Middle frontal gyrus (tissue), 1 donor: ENCODE measurements around the gene NACC1.
A peak's percentile ranks its signal among the peaks of the same experiment; 100 is the strongest.

Experiments used
- DNase-seq: peaks from one replicate; pipeline ENCODE4 v3.0.0-alpha.2; 2015; ENCODE audit warnings: low spot score; ENCODE audit errors: extremely low spot score

The NACC1 gene

DNA sequence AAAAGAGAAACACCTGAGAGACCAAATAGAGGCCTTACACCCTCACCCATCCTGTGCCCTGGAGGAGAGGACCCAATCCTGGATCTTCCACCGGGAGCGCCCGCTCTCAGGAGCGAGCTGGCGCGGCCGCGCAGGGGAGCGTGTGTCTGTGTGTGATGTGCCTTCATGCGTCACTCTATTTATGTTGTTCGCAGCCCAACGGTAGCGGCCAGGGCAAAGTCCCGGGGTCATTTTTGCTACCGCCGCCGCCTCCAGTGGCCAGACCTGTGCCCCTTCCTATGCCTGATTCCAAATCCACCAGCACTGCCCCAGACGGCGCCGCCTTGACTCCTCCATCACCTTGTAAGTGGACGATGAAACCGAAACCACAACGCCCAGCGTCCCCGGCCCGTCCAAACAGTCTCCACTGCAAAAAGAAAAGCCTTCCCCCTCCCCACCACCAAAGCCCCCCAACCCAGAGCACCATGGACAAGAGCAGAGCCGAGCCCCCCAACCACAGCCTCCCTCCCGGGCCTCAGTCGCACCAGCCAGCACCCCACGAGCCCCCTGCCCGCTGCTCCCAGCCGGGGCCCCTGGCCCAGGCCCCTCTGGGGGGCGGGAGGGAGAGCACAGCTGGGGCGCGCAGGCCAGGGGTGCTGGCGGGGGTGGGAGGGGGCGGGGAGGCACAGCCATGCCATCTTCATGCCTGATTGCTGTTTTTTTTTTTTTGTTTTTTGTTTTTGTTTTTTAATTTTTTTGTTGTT lies 30.1 kb upstream of the NACC1 start:
- no peak for DNase-seq

DNA sequence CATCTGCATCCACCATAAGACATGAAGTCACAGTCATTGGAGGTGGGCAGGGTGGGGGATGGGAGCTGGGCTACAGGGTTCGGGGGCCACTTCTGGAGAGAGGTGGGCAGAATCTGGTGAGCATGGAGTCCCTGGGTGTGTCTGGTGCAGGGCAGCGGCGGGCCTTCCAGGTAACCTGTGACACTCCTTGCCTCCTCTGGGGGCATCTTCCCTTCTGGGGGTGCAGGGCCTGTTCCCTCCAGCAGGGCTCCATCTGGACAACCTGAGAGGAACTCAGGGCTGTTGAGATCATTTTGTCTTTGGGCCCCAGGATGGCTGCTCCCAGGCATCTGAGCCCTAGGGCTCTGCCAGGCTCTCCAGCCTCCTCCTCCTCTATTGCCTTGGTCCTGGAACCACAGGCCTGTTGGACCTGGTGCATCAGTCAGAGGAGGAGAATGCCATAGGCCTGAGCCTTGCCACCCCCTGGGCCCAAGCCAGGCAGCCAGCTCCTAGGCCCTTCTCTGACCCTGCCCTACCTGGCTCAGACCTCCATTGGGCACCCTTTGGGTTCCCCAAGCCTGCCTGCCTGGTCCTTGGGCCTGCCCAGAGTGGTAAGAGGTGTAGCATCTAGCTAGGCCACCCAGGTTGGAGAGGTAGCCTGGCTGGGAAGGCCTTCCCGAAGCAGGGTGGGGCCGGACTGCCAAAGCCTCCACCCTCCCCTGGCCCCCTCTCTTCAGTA lies 28.8 kb upstream of the NACC1 start:
- no peak for DNase-seq

DNA sequence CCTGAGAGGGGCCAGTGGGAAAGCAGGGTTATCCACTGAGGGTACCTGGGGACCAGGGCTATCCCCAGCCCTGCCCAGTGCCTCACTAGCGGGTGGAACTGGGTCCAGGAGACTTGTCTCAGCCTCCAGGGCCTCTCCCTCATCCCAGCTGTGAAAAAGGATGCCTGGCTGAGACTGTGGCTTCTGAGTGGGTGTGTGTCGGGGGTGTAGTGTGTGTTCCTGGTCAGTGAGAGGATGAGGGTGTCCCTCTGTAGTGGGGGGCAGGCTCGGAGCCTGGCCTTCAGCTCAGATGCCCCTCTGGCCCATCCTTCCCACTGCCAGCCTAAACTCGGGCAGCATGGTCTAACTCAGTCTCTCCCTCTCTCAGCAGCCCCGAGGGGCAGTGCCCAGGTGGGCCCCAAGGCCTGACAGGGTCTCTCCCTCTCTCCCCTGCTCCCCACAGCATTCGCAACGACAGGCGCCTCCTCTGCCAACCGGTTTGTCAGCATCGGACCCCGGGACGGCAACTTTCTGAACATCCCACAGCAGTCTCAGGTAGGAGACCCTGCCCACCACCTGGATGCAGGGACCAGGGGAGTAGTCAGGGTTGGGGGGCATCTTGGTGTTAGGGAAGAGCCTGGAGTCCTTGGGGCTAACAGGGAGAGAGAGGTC lies 28.1 kb upstream of the NACC1 start:
- no peak for DNase-seq

DNA sequence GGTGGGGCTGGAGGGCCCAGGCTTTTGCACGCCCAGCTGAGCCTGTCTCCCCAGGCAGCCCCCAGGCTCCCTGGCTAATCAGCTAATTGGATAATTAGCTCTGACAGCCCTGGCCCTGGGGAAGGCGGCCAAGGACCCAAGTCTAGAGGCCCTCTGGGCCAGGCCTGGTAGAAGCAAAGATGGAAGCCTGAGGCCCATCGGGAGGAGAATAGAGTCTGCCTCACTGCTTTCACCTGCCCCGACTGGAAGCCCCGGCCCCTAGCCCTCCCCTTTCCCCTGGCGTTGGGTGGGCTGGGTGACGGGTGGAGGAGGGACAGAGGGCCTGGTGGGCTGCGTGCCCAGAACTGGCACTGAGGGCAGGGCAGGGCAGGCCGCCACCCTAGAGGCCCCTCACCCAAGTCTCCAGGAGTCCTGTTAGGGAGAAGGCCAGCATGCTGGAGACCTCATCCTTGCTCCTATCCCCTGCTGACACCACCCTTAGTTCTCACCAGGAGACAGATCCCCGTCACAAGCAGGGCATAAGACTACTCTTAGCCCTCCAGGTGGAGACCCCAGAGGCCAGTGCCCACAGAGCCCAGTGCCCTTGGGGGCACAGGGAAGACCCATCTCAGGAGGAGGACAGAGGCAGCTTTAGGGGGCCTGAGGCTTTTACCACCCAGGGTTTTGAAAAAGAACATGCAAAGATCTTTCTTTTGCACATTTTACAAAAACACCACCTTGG lies 27.4 kb upstream of the NACC1 start:
- no peak for DNase-seq

GRCh38 chr19:13091400-13092157 lies 26.5 kb upstream of the NACC1 start:
- no peak for DNase-seq

GRCh38 chr19:13092158-13092543 lies 25.9 kb upstream of the NACC1 start:
- DNase-seq, result no peak

DNA sequence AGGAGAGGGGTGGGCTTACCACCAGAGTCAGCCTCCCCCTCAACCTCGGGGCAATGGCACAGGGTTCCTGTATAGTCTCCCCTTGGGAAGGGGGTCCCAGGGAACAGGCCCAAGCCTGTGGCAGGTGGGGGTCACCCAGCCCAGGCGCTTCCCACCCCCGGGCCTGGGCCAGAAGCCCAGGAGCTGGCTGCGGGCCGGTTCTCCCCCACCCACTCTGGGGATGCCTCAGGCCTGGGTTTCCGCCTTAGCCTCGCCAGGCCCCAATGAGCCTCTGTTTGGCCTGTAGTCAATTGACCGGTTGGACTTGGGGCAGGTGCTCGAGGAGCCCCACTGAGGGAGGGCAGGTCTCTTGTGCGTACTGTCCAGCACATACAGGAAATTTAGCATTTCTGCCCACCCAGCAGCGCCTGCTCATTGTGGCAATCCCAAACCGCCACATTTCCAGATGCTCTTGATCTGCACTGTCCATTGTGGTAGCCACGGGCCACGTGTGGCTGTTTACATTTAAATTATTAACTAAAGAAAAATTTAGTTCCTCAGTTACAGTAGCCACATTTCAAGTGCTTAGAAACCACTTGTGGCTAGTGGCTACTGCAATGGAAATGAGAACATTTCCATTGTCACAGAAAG lies 25.3 kb upstream of the NACC1 start:
- DNase-seq, result no peak

GRCh38 chr19:13093407-13094105 lies 24.5 kb upstream of the NACC1 start:
- DNase-seq, result peak; percentile 76

DNA sequence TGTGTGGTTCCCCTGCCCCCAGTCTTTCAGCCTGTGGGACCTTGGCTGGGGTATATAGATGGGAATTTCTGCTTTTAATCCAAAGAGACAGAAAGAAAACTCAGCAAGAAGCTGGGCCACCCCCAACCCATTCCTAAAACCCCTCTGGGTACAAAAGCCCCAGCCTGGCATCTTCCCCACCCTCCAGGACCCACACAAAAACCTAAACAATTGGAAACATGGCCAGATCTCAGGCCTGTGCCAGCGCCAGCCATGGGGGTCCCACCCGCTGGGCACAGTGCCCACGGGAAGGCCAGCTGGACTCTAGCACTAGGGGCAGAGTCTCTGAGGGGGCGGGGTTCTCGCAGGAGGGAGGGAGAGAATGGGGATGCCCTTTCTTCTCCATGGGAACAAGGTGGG lies 24.0 kb upstream of the NACC1 start:
- no peak for DNase-seq

DNA sequence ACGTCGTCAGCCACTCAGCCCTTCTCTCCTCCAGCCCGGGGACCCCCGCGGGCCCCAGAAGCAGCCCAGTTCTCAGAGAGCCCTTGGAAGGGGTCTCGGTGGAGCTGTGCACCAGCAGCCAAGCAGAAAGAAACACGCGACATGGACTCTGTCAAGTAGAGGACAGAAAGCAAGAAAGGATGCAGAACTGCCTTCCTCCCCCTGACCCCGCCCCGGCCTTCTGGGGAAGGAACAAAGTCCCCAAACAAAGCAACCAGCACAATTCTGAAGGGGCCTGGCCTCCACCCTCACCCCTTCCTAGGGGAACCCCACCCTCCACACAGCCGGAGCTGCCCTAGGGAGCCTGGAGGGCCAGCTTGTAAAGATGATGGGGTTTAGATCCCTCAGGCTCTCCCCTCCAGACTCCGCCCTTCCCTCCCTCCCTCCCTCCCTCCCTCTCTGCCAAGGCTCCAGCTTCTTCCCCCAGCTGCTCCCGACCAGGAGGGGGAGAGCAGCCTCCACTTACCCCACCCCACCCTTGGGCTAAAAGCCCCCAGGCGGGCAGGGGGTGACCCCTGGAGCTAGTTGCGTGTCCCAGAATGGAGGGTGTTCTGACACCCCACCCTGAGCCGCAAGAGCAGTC lies 23.2 kb upstream of the NACC1 start:
- no peak for DNase-seq

GRCh38 chr19:13095393-13095784 lies 22.7 kb upstream of the NACC1 start:
- no peak for DNase-seq

- DNase-seq, result no peak
These were observed 21.8 kb upstream of the NACC1 start for GRCh38 chr19:13095934-13096927.

DNA sequence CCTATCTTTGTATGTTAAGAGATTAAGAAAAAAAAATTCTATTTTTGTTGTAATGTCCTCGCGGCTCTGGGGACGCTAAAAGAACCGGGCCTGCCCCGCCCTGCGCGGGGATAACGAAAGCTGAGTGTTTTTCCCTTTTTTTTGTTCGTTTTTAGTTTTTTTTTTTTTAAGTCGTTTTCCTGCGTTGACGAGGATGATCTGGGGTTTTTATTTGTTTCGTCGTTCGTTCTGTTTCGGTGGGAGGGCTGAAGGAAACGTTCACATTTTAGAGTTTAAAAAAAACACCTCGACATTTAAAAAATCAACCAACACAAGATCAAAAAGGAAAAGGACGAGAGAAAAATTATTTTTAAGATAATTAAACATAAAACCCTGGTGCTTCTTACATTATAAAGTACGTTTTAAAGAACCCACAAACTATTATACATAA lies 21.0 kb upstream of the NACC1 start:
- no peak for DNase-seq

- no peak for DNase-seq
These were observed 20.4 kb upstream of the NACC1 start for GRCh38 chr19:13097463-13098258.

DNA sequence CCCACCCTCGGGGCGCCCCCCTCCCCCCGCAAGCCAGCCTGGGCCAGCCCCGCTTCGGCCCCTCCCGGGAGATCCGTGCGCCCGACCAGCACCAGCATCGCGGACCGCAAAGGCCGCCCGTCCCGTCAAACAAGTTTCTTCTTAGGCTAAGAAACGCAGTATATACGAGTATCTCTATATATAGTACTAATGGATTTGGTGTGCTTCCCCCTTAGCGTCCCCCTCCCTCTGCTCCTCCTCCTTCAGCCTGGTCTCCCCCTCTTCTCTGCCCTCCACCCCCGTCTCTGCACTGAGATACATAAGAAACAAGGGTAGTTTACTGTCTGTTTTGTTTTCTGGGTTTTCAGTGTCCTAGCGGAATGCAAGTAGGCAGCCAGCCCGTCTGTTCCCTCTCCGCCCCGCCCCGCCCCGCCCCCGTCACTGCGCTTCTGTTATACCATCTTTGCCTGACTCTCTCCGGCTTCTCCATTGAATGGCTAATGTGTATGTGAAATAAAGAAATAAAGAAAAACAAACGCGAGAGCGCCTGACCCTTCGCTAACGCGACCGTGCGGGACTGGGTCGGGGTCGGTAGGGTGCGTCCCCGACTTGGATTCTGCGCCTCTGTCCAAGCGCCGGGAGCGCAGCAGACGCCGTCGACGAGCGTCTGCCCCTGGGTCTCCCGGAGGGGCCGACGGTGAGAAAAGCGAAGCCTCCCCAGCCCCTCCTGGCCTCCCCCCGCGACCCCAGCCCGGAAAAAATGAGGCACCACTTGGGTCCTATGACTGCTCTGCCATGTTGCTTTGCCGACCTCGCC lies 19.6 kb upstream of the NACC1 start:
- no peak for DNase-seq

GRCh38 chr19:13099073-13099999 lies 18.7 kb upstream of the NACC1 start:
- DNase-seq, result no peak
